Loucy (cell line): ENCODE data around the gene WHRN.

Experiments used
- EZH2phosphoT487 ChIP-seq: fragments of 200-600 bp; IDR thresholded peaks from 2 replicates; pipeline ENCODE4 v1.6.1; 2018; ENCODE audit warnings: antibody characterized with exemption, mild to moderate bottlenecking, moderate library complexity, borderline replicate concordance
- TF ChIP-seq, protein P1 (sequence below): fragments of 200-600 bp; sonication (generic); conservative IDR thresholded peaks from 2 replicates; pipeline ENCODE4 v1.5.1; 2014; ENCODE audit warnings: mild to moderate bottlenecking, antibody characterized with exemption, low read length

DNA sequence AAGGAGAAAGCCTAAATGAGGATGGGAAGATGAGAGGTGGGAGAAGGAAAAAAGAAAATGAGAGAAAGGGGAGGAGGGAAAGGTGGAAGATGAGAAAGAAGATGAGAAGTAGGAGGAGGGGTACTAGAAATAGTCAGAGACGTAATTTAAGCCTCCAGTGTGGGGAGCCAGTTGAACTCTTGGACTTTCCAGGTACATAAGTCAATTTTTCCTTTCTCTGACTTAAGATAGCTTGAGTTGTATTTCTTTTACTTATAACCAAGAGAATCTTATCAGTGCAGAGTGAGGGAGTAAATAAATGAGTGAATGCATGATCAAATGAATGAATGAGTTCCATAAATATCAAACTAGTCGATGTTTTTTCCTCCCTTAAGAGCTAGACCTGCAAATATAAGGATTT lies 21.5 kb upstream of the WHRN start:
- TF ChIP-seq, protein P1, sequence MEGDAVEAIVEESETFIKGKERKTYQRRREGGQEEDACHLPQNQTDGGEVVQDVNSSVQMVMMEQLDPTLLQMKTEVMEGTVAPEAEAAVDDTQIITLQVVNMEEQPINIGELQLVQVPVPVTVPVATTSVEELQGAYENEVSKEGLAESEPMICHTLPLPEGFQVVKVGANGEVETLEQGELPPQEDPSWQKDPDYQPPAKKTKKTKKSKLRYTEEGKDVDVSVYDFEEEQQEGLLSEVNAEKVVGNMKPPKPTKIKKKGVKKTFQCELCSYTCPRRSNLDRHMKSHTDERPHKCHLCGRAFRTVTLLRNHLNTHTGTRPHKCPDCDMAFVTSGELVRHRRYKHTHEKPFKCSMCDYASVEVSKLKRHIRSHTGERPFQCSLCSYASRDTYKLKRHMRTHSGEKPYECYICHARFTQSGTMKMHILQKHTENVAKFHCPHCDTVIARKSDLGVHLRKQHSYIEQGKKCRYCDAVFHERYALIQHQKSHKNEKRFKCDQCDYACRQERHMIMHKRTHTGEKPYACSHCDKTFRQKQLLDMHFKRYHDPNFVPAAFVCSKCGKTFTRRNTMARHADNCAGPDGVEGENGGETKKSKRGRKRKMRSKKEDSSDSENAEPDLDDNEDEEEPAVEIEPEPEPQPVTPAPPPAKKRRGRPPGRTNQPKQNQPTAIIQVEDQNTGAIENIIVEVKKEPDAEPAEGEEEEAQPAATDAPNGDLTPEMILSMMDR: no peak
- TF ChIP-seq EZH2phosphoT487: no peak
